Neutrophil (primary cell): ENCODE measurements around the gene LRRC75A.
"Not testable (repeated sequence)": the region's sequence is repeated elsewhere in the genome, so short reads cannot be mapped to it uniquely, and the experiment has no call there.

Source experiments
- H3K27ac ChIP-seq: fragments of 200-600 bp; sonication (generic); 2 replicates; pipeline ENCODE4 v1.5.1; 2016; ENCODE audit warnings: mild to moderate bottlenecking, moderate library complexity
- H3K27me3 ChIP-seq: fragments of 200-600 bp; sonication (generic); 2 replicates; pipeline ENCODE4 v1.6.0; 2016; ENCODE audit warnings: mild to moderate bottlenecking
- H3K36me3 ChIP-seq: fragments of 200-600 bp; sonication (generic); 2 replicates; pipeline ENCODE4 v1.5.1; 2017
- H3K4me1 ChIP-seq, 2 experiments: fragments of 200-600 bp in 1 of 2; sonication (generic) in 1 of 2; 1 replicate in 1 of 2; 2 replicates in 1 of 2; pipeline versions ENCODE4 v1.5.1 to v1.6.1; 2013 to 2016; ENCODE audit warnings: low read depth in 1 of 2, low read length in 1 of 2, mild to moderate bottlenecking in 1 of 2, moderate library complexity in 1 of 2; ENCODE audit not compliant: control insufficient read depth in 1 of 2, insufficient read depth in 1 of 2
- H3K4me3 ChIP-seq, 2 experiments: fragments of 200-600 bp in 1 of 2; sonication (generic) in 1 of 2; 1 replicate in 1 of 2; 2 replicates in 1 of 2; pipeline ENCODE4 v1.5.1; 2013 to 2016; ENCODE audit warnings: low read depth in 1 of 2, low read length in 1 of 2, mild to moderate bottlenecking in 1 of 2, moderate library complexity in 1 of 2
- H3K9me3 ChIP-seq: fragments of 200-600 bp; sonication (generic); 2 replicates; pipeline ENCODE4 v1.5.1; 2016
- CTCF ChIP-seq: fragments of 200-600 bp; sonication (generic); IDR thresholded peaks from 2 replicates; pipeline ENCODE4 v1.5.1; 2016; ENCODE audit warnings: antibody characterized with exemption

Gene LRRC75A

GRCh38 chr17:16491703-16492612, at the start of gene LRRC75A:
TSS of gene LRRC75A (minus strand) at chr17:16492193. CDS start at chr17:16491990, 203 bp downstream.
- no peak for TF ChIP-seq CTCF
- no peaks in the 10 kb centered on the region for H3K36me3 ChIP-seq
- H3K27ac ChIP-seq, result peak within 1 kb of the TSS; percentile 48
- no peaks in the 10 kb centered on the region for H3K9me3 ChIP-seq
- H3K27me3 ChIP-seq, result peaks cover 60% of the 10 kb centered on the region
- H3K4me3 ChIP-seq, result peak within 1 kb of the TSS; percentile 71 to 72
- H3K4me1 ChIP-seq, result peaks cover 20 to 24% of the 10 kb centered on the region in 2 experiments

- Histone ChIP-seq H3K27ac (peak overlapping the region; percentile 87), H3K4me1 (peaks cover 6 to 7% of the 10 kb centered on the region in 2 experiments), H3K36me3 (no peaks in the 10 kb centered on the region), H3K27me3 (no peaks in the 10 kb centered on the region), H3K9me3 (no peaks in the 10 kb centered on the region), H3K4me3 (peak overlapping the region; percentile 81 to 92)
- no peak for TF ChIP-seq CTCF
Measured at GRCh38 chr17:16537130-16537458, 45.1 kb upstream of the LRRC75A start.

GRCh38 chr17:16534236-16534635, 42.2 kb upstream of the LRRC75A start:
- Histone ChIP-seq H3K27ac (no peak overlapping the region), H3K4me3 (no peak overlapping the region), H3K4me1 (peaks cover 6 to 7% of the 10 kb centered on the region in 2 experiments), H3K27me3 (peaks cover 28% of the 10 kb centered on the region), H3K36me3 (no peaks in the 10 kb centered on the region), H3K9me3 (no peaks in the 10 kb centered on the region)
- no peak for TF ChIP-seq CTCF

GRCh38 chr17:16529906-16530305, 37.9 kb upstream of the LRRC75A start:
- TF ChIP-seq CTCF, result no peak
- no peaks in the 10 kb centered on the region for H3K4me1 ChIP-seq
- no peaks in the 10 kb centered on the region for H3K9me3 ChIP-seq
- H3K36me3 ChIP-seq, result no peaks in the 10 kb centered on the region
- H3K4me3 ChIP-seq, result no peak overlapping the region
- H3K27ac ChIP-seq, result no peak overlapping the region
- peaks cover 53% of the 10 kb centered on the region for H3K27me3 ChIP-seq

- no peaks in the 10 kb centered on the region for H3K36me3 ChIP-seq
- H3K4me1 ChIP-seq, result no peaks in the 10 kb centered on the region
- H3K9me3 ChIP-seq, result no peaks in the 10 kb centered on the region
- H3K27ac ChIP-seq, result no peak overlapping the region
- H3K4me3 ChIP-seq, result no peak overlapping the region
- no peak for TF ChIP-seq CTCF
- H3K27me3 ChIP-seq, result peaks cover 53% of the 10 kb centered on the region
Measured at GRCh38 chr17:16527298-16527697, 35.3 kb upstream of the LRRC75A start.

GRCh38 chr17:16525556-16525955, 33.6 kb upstream of the LRRC75A start:
- not testable (repeated sequence) for H3K9me3 ChIP-seq, H3K36me3 ChIP-seq, H3K4me1 ChIP-seq, H3K27ac ChIP-seq, H3K4me3 ChIP-seq
- peaks cover 38% of the 10 kb centered on the region for H3K27me3 ChIP-seq
